H1 (cell line): ENCODE data around the gene PCBP4. TPM values are rescaled to one million over a fixed set of nuclear protein-coding genes. Genes with fewer than 3 reads are reported as not detected.

Experiments used
- CTCF ChIP-seq, 3 experiments: IDR thresholded peaks; 1 replicate in 2 of 3; 2 replicates in 1 of 3; pipeline versions ENCODE4 v1.5.1 to v1.6.1; 2011; ENCODE audit warnings: low read length in 3 of 3, mild to moderate bottlenecking in 3 of 3, inconsistent platforms in 2 of 3, low read depth in 1 of 3, moderate library complexity in 1 of 3; ENCODE audit not compliant: insufficient read depth in 1 of 3; ENCODE audit errors: control extremely low read depth in 1 of 3
- JUN ChIP-seq: IDR thresholded peaks from 2 replicates; pipeline ENCODE4 v1.6.1; 2011; ENCODE audit warnings: low read depth, mild to moderate bottlenecking, improper control_type of control experiment, low read length
- SIX5 ChIP-seq: IDR thresholded peaks from 2 replicates; pipeline ENCODE4 v1.6.1; 2011; ENCODE audit warnings: mild to moderate bottlenecking, low read depth, low read length
- TEAD4 ChIP-seq: IDR thresholded peaks from 2 replicates; pipeline ENCODE4 v1.6.1; 2012; ENCODE audit warnings: low read depth, low read length, inconsistent platforms, mixed read lengths
- YY1 ChIP-seq: IDR thresholded peaks from 2 replicates; pipeline ENCODE4 v1.6.1; 2011; ENCODE audit warnings: low read depth, mild to moderate bottlenecking, low read length
- polyA plus RNA-seq, 7 experiments: library from polyadenylated mRNA; depleted of rRNA in 3 of 7; stranded (reverse) in 5 of 7; unstranded in 2 of 7; fragments of >200 nt in 5 of 7; fragments of 200-250 nt in 2 of 7; gene quantifications; 1 replicate in 5 of 7; 2 replicates in 1 of 7; 4 replicates in 1 of 7; pipeline versions ENCODE4 v1.2.1 to v1.2.3, GENCODE V29; 2011 to 2013; ENCODE audit warnings: missing spikeins in 2 of 7, mixed read lengths in 2 of 7
- total RNA-seq: library from RNA; stranded (reverse); fragmentation: NEBNext Ultra II Directional; extraction: Animal tissue kit (Norgen Biotek cat#: 25700); gene quantifications from 2 replicates; pipeline ENCODE4 v1.2.1, GENCODE V29; 2021

PCBP4 gene
- total and polyA plus RNA-seq, 2 of the 8 experiments (the other 6 are each of a cell fraction or from before 2014, with no cell fraction given) = 16.4 to 34.1 TPM

- peak in 2 of 3 experiments; percentile 89 to 96; a peak in 3 of 4 replicates for TF ChIP-seq CTCF (IDR thresholded peaks at IDR 0.05; ENCODE audit: control extremely low read depth in 1 of 3, insufficient read depth in 1 of 3, low read depth in 1 of 3, low read length in 3 of 3)
- TF ChIP-seq JUN = no peak
- 0 out of 2 replicates have a peak, but pooled peaks have one; percentile 12 for TF ChIP-seq TEAD4
- TF ChIP-seq YY1 = peak; percentile 24; the same call in 1 of the 2 replicates
- no peak for TF ChIP-seq SIX5
Measured at GRCh38 chr3:51982352-51982837, 15.1 kb upstream of the PCBP4 start (continued).
